GM12878 (cell line): ENCODE data around the gene RPL5.

Experiments used
- CHD2 ChIP-seq: IDR thresholded peaks from 2 replicates; pipeline ENCODE4 v1.6.1; 2011; ENCODE audit warnings: low read depth, low read length, improper control_type of control experiment, borderline replicate concordance
- CHD4 ChIP-seq: fragments of 200-600 bp; sonication (generic); IDR thresholded peaks from 2 replicates; pipeline ENCODE4 v1.6.1; 2016; ENCODE audit warnings: mild to moderate bottlenecking
- CTCF ChIP-seq, 3 experiments: IDR thresholded peaks in 2 of 3; conservative IDR thresholded peaks in 1 of 3; 2 replicates each; pipeline ENCODE4 v1.5.1; 2011; ENCODE audit warnings: low read depth in 3 of 3, low read length in 3 of 3, mild to moderate bottlenecking in 3 of 3, control low read depth in 2 of 3, moderate library complexity in 2 of 3, inconsistent platforms in 1 of 3, mixed read lengths in 1 of 3; ENCODE audit not compliant: control insufficient read depth in 2 of 3, insufficient read depth in 1 of 3; ENCODE audit errors: extremely low read depth in 1 of 3
- EZH2 ChIP-seq: IDR thresholded peaks from 2 replicates; pipeline ENCODE4 v1.6.1; 2012; ENCODE audit warnings: low read depth, mild to moderate bottlenecking, control low read depth, inconsistent platforms, low read length, borderline replicate concordance; ENCODE audit not compliant: control insufficient read depth
- FOXK2 ChIP-seq: fragments of 450-650 bp; IDR thresholded peaks from 2 replicates; pipeline ENCODE4 v1.6.1; 2017; ENCODE audit warnings: mild to moderate bottlenecking, moderate library complexity
- POLR2AphosphoS5 ChIP-seq: IDR thresholded peaks from 2 replicates; pipeline ENCODE4 v1.6.1; 2011; ENCODE audit warnings: mild to moderate bottlenecking, low read length, inconsistent platforms
- RCOR1 ChIP-seq: conservative IDR thresholded peaks from 2 replicates; pipeline ENCODE4 v1.6.1; 2012; ENCODE audit warnings: low read depth, low read length, improper control_type of control experiment
- REST ChIP-seq: IDR thresholded peaks from 2 replicates; pipeline ENCODE4 v1.6.1; 2012; ENCODE audit warnings: mild to moderate bottlenecking, low read depth, low read length
- TF ChIP-seq, protein P1 (sequence below): IDR thresholded peaks from 2 replicates; pipeline ENCODE4 v1.6.1; 2012; ENCODE audit warnings: low read depth, low read length, improper control_type of control experiment
- TF ChIP-seq, protein P2 (sequence below): fragments of 450-650 bp; IDR thresholded peaks from 2 replicates; pipeline ENCODE4 v1.6.1; 2017; ENCODE audit warnings: mild to moderate bottlenecking, moderate library complexity

- TF ChIP-seq, protein P1, sequence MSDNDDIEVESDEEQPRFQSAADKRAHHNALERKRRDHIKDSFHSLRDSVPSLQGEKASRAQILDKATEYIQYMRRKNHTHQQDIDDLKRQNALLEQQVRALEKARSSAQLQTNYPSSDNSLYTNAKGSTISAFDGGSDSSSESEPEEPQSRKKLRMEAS = no peak
- TF ChIP-seq CHD4 (no peak), CTCF (IDR thresholded peaks at IDR 0.05 in 2 of 3, conservative IDR thresholded peaks at IDR 0.05 in 1 of 3; ENCODE audit: control insufficient read depth in 2 of 3, extremely low read depth in 1 of 3, insufficient read depth in 1 of 3, low read depth in 3 of 3, low read length in 3 of 3) (no peak), FOXK2 (no peak), RCOR1 (no peak), REST (no peak), CHD2 (no peak), POLR2AphosphoS5 (no peak), EZH2 (no peak)
- TF ChIP-seq, protein P2, sequence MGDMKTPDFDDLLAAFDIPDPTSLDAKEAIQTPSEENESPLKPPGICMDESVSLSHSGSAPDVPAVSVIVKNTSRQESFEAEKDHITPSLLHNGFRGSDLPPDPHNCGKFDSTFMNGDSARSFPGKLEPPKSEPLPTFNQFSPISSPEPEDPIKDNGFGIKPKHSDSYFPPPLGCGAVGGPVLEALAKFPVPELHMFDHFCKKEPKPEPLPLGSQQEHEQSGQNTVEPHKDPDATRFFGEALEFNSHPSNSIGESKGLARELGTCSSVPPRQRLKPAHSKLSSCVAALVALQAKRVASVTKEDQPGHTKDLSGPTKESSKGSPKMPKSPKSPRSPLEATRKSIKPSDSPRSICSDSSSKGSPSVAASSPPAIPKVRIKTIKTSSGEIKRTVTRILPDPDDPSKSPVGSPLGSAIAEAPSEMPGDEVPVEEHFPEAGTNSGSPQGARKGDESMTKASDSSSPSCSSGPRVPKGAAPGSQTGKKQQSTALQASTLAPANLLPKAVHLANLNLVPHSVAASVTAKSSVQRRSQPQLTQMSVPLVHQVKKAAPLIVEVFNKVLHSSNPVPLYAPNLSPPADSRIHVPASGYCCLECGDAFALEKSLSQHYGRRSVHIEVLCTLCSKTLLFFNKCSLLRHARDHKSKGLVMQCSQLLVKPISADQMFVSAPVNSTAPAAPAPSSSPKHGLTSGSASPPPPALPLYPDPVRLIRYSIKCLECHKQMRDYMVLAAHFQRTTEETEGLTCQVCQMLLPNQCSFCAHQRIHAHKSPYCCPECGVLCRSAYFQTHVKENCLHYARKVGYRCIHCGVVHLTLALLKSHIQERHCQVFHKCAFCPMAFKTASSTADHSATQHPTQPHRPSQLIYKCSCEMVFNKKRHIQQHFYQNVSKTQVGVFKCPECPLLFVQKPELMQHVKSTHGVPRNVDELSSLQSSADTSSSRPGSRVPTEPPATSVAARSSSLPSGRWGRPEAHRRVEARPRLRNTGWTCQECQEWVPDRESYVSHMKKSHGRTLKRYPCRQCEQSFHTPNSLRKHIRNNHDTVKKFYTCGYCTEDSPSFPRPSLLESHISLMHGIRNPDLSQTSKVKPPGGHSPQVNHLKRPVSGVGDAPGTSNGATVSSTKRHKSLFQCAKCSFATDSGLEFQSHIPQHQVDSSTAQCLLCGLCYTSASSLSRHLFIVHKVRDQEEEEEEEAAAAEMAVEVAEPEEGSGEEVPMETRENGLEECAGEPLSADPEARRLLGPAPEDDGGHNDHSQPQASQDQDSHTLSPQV = no peak
Observed at GRCh38 chr1:92848201-92848600, 16.4 kb downstream of the RPL5 start.
